ENCODE data around the gene PHETA1.
A peak's percentile ranks its signal among the peaks of the same experiment; 100 is the strongest.

Gene PHETA1

DNA sequence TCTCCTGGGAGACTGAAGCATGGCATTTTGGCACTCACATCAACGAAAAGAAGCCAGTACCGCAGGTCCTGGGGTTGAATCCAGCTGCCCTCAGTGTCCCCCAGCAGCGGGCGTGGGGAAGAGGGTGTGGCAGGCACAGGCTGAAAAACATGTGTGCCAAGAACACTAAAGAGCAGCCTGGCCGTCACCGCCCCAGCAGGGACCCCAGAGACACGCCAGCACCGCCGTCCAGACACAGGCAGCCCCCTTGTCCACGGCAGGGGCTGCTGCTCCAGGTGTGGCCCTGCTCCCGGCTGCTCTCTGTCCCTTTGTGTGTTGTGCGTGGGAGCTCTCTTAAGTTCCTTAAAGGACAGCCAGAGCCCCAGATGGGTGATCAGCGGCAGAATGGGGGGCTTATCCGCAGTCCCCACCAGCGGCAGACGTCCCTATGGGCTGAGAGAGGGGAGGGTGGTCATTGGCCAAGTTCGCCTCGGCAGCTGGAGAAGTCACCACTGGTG, 556 bp downstream of the PHETA1 start:
- no peak for DNase-seq

DNA sequence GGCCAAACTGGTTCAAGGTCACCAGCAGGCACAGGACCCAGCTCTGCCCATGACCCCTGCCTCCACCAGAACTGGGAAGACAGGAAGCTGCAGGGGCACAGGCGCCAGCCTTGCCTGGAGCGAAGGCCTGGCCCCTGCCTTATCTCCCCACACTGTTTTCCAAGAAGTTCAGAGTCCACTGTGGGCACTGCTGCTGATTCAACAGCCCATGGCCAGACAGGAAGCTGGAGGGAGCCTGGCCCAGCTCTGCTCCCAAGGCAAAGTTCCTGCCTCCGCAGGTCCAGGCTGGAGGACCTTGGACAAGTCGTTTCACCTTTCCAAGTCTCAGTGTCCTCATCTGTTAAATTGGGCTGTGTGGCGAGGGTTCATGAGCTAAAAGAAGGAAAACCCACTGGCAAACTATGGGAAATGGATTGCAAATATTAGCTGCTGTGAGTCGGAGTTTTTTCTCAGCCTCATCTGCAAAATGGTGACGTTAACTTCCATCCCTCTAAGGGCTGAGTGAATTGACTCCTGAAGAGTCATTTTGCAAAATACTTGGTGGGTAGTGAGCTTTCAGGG, 1.2 kb downstream of the PHETA1 start:
- DNase-seq, result no peak

DNA sequence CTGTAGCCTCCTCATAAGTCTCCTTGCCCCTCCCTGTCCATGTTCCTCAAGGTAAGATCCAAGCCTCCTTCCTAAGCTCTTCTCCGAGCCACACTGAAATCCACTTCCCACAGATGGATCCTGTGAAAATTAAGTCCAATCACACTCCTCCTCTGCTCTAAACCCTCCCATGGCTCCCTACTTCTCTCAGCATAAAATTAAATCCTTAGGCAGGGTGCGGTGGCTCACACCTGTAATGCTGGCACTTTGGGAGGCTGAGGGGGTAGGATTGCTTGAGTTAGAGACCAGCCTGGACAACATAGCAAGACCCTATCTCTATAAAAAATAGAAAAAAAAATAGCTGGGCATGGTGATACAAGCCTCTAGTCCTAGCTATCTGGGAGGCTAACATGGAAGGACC, 2.3 kb downstream of the PHETA1 start:
- no peak for DNase-seq

DNA sequence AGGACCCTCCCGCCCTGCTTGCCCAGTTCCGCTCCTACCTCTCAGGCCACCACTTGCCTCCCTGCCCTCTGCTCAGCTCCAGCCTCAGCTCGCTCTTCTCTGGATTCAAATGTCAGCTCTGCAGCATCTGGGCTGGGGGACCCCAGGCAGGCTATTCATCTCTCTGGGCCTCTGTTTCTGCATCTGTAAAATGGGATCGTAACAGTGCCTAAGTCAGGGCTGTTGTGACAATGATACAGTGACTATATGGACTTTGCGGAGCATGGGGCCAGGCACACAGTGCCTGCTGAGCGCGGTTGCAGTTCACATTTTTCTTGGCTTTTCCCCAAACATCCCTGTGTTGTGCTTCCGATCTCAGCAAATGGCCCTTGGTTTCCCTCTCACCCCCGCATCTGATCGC, 2.8 kb downstream of the PHETA1 start:
- no peak for DNase-seq

- peak; percentile 29 for DNase-seq
Measured at GRCh38 chr12:111363578-111363977, 5.3 kb downstream of the PHETA1 start.

- DNase-seq, result no peak
Measured at GRCh38 chr12:111362687-111363475, 6.0 kb downstream of the PHETA1 start.

DNA sequence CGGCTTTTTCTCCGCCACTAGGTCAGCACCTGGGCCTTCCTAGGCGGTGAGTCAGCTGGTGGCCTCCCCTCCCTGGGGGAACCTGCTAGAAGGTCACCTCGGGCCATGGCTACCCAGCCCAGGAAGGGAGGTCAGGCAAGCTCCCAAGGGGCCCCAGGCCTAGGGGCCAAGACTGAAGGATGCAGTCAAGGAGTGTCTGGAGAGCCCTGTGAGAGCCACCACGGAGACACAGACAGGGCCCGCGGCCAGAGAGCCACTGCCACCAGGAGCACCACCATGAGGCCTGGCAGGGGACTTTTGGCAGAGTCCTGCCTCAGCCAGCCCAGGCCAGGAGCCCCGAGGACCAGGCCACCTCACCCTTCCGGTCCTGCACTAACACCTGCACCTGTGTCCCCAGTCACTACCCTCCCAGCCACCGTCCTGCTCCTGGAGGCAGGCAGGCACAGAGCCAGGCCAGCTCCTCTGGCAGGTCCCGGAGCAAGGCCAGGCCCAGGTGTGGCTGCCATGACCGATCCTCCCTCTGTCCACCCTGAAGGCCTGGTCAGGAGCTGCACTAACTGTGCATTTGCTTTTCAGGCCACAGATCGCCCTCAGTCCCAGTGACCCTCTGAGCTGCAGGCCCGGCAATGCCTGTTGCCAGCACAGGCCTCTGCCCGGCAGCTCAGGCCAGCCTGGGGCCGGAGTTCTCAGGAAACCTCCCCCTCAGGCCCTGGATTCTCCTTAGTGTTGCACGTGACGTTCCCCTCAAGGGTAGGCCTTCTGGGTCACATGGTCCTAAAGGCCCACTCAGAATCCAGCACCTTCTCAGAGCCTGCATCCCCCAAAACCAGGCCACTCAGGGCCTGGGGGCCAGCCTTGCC, 6.9 kb downstream of the PHETA1 start:
- no peak for DNase-seq

- DNase-seq, result no peak
Measured at GRCh38 chr12:111361073-111361716, 7.7 kb downstream of the PHETA1 start.

- no peak for DNase-seq
Measured at GRCh38 chr12:111360325-111360930, 8.5 kb downstream of the PHETA1 start.

DNA sequence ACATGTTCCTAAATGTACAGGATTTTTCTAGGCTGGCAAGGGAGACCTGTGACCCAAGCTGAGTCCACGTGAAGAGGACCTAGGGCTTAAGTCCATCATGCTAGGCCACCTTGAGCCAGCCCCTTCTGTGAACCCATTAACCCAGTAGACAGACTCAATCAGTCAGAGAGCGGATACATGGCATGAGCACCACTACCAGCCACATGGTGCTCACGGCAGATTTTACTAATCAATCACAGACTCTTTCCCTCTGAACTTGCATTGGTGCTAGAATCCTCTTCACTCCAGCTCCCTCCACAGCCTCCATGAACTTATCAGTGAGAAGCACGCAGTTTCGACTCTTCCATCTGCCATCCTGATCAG, 9.0 kb downstream of the PHETA1 start:
- no peak for DNase-seq

DNA sequence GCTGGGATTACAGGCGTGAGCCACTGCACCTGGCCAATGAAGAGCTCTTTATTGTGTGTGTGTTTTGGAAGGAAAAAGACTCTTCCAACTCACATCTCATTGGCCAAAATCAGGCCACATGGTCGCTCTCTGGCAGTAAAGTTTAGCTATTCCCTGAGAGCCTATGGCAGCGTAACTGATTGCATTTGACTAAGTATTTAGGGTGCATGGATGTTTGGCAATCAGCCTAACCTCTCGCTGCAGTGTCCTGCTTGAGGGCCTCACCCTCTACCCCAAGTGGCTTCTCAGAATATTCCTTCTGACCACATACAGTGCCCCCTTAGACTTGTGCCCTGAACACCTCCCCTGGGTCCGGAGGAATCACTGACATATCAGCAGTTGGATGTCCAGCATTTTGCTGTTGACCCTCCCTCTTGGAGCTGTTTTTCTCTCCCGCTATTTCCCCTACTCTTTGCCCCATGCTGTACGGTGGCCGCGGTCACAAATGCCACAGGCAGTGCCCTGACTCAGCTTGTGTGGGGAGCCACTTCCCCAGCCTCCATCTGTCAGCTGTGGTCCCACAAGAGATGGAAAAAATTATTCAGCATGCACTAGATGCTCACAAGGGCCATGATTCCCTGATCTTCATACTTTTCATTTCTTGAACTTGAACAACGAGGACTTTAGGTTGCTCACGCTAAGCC, 9.5 kb downstream of the PHETA1 start:
- peak; percentile 9 for DNase-seq

DNA sequence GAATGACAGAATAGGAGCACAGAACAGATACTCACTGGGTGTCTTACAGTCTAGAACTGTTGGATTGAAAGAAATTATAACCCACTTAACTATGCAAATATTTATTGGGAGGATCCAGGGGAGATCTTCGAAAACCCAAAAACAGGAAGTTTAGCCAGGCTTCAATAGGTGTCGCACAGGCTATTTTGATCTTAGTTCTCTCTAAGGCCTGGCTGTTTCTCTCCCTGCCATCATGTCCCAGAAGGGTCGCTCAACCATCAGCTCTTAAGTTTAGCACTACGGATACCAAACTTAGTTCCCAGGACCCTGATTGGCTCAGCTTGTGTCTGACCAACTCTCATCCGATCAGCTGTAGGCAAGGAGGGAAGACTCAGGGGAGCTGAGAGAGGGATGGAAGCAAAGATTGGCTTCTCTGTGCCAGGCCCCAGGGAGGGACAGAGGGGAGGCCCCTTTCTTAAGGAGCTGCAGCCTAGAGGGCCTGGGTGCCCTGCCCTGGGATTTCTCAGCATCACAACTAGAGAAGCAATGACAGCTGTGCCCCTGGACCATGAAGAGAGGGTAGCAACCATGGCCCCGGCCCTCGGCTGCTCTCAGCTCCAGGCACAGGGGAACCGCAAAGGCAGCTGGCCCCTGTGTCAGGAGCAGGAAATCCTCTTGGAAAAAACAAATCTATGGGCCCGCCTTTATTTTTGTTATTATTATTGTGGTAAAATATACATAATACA, 13.5 kb downstream of the PHETA1 start:
- no peak for DNase-seq

GRCh38 chr12:111354511-111354910, 14.4 kb downstream of the PHETA1 start:
- DNase-seq, result no peak

DNA sequence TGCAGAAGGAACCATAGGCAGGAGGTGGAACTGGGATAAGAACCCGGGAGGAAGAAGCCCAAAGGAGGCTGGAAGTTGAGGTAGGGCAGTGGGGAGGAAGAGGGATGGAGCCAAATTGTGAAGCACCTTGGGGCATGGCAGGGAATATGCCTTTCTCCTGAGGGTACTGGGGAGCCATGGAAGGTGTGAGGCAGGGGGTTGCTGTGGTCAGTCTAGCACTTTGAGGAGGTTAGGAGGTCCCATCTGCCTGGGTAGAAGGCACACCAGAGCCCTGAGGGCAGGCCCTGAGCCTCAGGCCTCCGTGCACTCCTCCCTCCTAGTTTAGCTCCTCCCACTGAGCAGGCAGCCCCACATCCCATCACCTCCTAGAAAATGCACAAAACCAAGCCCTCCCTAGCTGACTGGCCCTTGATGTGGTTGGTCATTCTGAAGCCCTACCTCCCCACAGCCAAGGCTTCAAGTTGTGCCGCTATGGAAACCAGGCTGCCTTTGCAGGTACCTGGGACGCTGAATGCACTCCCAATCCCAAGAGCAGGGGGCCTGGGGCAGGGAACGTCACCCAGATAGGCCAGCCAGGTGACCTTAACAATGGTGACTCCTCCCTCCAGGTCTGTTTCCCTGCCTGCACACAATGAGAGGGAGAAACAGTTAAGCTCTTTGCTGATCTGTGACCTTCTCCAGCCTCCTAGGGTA, 15.1 kb downstream of the PHETA1 start:
- no peak for DNase-seq

- DNase-seq, result no peak
Measured at GRCh38 chr12:111353026-111353425, 15.9 kb downstream of the PHETA1 start.

DNA sequence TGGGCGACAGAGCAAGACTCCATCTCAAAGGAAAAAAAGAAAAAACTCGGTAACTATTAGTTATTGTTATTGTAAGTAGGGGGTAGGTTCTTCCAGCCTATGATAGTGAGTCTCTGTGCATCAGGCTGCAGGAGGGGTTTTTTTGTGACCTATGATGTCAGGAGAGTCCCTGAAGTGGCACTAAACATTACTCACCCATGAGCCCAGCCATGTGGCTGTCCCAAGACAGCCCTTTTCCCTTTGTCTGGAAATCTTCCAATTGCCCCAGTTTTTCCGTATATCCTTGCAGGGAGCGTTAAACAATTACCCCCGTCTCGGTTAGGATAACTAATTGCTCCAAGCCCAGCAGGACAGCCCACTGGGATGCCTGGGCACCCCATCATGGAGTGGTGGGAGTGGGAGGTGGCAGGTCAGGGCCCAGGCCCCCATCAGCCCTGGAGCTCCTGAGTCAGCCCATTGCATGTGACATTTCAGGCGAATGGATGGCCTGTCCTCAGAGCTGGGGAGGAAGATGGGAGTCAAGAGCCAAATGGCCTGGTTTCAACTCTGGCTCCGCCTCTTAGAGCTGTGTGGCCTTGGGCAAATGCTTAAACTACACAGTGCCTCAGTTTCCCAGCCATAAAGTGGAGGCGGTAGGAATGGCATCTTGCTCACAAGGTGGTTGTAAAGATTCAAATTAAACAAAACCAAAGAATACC, 16.4 kb downstream of the PHETA1 start:
- DNase-seq, result no peak

DNA sequence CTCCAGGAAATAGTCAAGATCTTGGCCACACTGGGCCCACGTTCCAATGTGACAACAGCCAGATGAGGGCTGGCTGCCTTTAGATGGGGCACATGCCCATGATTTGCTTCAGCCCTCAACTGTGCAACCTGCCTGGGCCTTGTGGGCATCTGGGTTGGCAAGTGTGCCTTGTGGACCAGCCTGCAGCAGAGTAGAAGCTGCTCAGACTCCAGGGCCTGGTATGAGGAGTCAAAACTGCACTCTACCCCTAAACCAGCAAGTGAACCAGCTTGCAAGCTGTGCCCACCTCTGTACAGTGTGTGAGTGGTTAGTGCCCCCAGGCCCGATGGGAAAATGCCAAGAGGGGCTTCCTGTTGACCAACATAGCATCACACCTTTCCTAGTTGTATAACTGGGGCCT, 17.9 kb downstream of the PHETA1 start:
- no peak for DNase-seq

DNA sequence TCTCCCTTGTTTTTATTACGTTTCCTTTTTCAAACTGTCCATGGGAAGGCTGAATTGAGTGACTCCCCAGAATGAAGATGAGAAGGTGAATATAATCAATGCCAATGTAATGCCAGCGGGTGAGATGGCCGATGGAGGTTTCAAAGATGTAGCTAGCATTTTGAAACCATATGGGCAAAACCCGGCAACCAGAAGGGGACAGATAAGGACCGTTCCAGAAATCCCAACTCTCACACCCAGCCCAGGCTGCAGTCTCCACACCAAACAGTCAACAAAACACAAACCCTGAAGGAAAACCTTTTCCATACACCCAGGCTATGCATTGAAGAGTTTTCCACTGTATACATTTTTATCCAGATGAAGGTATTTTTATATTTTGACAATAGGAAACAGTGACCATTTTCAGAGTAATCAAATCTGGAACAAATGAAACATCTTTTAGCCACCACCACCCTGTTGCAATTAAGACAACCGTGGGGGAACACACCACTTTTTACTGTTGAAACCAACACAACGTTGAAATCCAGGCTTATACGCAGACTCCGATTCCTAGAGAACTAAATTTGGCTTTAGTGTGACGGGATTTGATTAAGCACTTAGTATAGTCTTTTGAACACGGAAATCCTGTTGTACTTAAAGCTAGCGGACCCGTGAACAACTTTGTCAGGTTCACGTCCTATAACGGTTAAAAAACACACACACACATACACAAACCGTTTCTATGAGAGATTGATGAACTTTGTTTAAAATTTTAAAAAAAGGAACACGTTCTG, 19.0 kb downstream of the PHETA1 start:
- DNase-seq, result no peak

GRCh38 chr12:111349101-111349747, 19.7 kb downstream of the PHETA1 start:
- no peak for DNase-seq
